DOHH2 (cell line): ENCODE results near the gene HLA-DRB1.

ENCODE experiments used
- CTCF ChIP-seq: fragments of 200-600 bp; sonication (generic); IDR thresholded peaks from one replicate; pipeline ENCODE4 v1.5.1; 2014; ENCODE audit warnings: antibody characterized with exemption, mild to moderate bottlenecking, low read depth, low read length; ENCODE audit not compliant: poor library complexity, severe bottlenecking
- EZH2phosphoT487 ChIP-seq: fragments of 200-600 bp; sonication (generic); IDR thresholded peaks from 2 replicates; pipeline ENCODE4 v1.6.1; 2017; ENCODE audit warnings: borderline replicate concordance, mild to moderate bottlenecking, antibody characterized with exemption, low read length, moderate library complexity, mixed read lengths

GRCh38 chr6:32554116-32554965 lies 35.3 kb downstream of the HLA-DRB1 start:
- TF ChIP-seq CTCF = no peak
- no peak for TF ChIP-seq EZH2phosphoT487
